ENCODE data around the gene TMEM245. TPM values are rescaled to one million over a fixed set of nuclear protein-coding genes. Genes with fewer than 3 reads are reported as not detected.

Gene TMEM245
- polyA plus RNA-seq, 12 donors = 31.1 to 276 (median 48.3) TPM

GRCh38 chr9:109107402-109108240 lies 12.1 kb downstream of the TMEM245 start:
- DNase-seq = no peak

DNA sequence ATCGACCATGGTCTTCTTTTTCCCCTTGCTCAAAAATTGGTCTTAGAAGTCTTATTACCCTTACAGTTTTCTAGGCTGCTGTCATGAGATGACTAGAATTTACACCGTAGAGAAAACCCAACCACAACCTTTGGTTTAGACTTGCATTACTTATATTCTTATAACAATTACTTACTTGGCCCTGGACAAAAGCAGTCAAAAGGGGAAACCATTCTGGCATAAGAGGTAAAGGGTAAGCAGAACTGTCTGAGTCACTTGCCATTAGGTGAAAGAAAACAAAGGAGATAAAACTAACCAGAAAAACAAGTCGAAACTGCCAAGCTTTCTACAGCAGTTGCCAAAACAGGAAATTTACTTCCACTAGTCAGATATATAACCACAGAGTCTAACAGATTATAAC lies 17.9 kb downstream of the TMEM245 start:
- no peak for DNase-seq

DNA sequence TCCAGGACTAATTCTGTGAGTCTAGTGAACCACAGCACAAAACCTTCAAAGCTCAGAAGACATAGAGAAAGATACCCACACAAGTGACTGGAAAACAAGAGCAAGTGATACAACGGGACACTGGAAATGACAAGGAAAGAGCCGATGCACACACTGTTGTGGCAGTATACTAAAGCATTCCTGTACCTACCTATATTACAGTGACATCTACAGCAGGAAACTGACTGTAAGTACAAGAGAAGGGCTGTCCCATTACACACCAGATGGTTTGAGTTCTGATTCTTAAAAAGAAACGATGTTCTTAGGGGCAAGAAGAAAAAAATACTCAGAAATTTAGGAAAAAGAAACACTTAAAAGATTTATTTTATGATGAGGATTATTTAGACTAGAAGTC lies 18.5 kb downstream of the TMEM245 start:
- DNase-seq = no peak

GRCh38 chr9:109100543-109101201 lies 19.1 kb downstream of the TMEM245 start:
- DNase-seq = no peak

DNA sequence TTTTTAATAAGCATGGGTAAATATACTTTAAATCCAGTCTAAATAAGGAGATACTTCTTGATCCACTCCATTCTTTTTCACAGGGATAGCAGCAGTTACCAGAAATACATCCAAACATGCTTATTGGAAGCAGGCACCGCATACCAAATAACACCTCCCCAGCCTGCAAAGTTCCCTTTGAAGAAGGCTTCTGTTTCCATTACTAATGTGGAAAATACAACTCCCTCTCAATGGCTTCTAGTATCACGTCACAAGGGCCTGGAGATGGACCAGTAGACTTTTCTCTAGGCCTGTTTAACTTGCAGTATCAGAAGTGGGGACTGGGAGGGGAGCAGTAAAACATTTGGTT lies 20.8 kb downstream of the TMEM245 start:
- DNase-seq = peak; percentile 44

DNA sequence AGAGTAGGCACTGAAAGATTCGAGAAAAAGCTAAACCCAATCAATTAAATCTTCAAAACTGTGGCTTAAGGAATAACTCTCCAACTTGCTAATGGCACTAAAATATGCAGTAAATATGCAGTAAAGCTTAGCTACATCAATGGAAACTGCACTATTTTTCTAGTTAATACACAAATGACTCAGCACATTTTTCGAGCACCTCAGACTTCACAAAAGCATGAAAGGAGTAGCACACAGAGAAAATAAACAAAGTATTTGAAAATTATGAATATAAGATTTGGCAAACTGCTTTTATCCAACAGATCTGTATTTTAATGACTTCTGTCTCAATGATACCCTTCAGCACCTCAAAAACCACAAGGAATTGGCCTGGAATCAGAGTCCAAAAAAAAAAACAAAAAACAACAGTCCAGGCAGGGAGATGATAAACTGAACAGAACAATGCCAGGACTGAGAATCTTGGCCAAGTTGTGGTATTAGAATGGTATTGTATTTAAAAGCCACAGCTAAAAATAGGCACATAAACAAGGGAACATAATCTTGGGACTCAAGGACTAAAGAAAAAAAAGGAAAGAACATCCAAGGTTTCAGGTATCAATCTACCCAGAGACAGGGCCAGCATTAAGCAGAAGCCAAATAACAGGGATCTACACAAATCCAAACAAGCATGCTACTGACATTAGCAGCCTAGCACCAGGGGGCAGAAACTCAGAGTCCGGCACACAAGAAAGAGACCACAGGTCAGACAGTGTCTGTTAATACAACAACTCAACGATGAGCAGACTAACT lies 21.4 kb downstream of the TMEM245 start:
- peak; percentile 31 for DNase-seq

GRCh38 chr9:109097146-109097545 lies 22.6 kb downstream of the TMEM245 start:
- DNase-seq = no peak

GRCh38 chr9:109095321-109095720 lies 24.4 kb downstream of the TMEM245 start:
- DNase-seq = no peak

GRCh38 chr9:109094268-109094667 lies 25.5 kb downstream of the TMEM245 start:
- no peak for DNase-seq

DNA sequence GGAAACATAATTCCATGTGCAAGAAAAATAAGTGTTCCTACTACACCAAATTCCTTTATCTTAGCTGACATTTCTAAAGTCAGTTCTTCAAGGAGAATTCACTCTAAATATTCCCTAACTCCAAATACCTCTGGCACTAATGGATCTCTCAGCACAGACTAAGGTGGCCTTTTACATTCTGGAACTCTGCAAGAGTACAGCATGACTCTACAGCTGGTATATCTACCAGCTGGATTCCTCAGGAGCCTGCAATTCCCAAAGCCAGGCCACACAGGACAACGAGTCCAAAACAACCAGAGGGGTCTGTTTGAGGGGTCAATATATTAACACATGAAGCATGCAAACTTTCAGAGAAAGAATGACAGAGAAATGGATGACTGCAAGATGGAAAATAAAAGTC lies 27.2 kb downstream of the TMEM245 start:
- no peak for DNase-seq

- no peak for DNase-seq
Measured at GRCh38 chr9:109092051-109092580, 27.6 kb downstream of the TMEM245 start.

DNA sequence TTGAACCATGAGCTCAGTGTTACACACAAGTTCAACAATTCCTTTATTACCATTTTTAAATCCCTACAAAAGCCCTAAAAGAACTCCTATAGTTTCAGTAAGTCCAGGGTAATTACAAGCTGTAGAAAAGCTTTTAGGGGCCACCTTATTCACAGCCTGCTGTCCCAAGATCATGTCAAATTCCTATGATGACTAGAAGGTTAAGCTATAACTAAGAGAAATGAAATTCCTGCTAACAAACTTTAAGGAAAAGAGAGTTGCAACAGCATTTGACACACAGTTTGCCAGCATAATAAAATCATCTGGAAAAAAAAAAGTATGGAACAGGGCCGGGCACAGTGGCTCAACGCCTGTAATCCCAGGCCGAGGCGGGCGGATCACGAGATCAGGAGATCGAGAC lies 31.5 kb downstream of the TMEM245 start:
- DNase-seq = no peak

DNA sequence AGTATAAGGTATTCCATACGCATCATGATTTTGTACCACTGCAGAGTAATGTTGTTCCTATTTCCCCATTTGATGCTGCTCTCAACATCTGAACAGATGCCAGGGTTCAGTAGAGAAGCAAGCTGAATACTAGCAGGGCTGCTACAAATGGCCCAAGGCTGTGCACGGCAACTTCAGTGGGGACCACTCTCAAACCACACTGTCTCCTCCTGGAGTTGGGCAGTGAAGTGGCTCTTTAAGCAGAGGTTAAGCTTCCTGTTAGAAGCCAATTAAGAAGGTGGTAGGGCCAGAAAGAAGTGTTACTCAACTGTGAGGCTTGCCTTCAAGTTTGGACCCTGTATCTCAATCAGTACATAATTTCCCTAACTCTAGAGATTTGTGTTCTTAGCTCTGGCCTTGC lies 32.0 kb downstream of the TMEM245 start:
- no peak for DNase-seq

- DNase-seq = no peak
Measured at GRCh38 chr9:109086221-109086620, 33.5 kb downstream of the TMEM245 start.

GRCh38 chr9:109085510-109085909 lies 34.2 kb downstream of the TMEM245 start:
- no peak for DNase-seq

- DNase-seq = no peak
Measured at GRCh38 chr9:109083813-109084405, 35.8 kb downstream of the TMEM245 start.

GRCh38 chr9:109083141-109083540 lies 36.6 kb downstream of the TMEM245 start:
- no peak for DNase-seq

- no peak for DNase-seq
Measured at GRCh38 chr9:109082091-109082620, 37.6 kb downstream of the TMEM245 start.

GRCh38 chr9:109074236-109074889 lies 45.4 kb downstream of the TMEM245 start:
- DNase-seq = no peak

GRCh38 chr9:109072821-109073435 lies 46.8 kb downstream of the TMEM245 start:
- DNase-seq = no peak

Measured in muscle of arm (tissue), 12 donors.